Kasumi-1 (cell line): ENCODE measurements around the gene DLGAP4.
A peak's percentile ranks its signal among the peaks of the same experiment; 100 is the strongest.

ENCODE experiments used
- DNase-seq, 2 experiments: peaks; one replicate each; lab custom pipeline; 2025; lab: John Stamatoyannopoulos, UW

DLGAP4 gene

DNA sequence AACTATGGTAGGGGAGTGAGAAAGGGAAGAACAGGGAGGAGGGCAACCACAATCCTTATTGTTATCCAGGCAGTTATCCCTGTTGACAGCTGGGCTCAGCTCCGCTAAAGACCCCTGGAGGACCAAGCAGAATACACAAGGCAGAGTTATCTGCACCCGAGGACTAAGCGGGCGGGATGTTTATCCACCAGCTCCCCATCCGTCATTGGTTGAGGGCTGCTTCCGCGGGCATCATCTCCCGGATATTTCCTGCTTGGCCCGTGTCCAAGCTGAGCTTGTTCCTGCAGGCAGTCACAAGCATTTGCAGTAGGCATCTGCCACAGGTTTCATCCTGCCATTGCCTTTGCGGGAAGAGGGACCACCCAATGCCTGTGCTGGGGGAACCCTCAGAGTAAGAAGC is 102.1 kb downstream of the DLGAP4 start:
- no peak for DNase-seq

DNA sequence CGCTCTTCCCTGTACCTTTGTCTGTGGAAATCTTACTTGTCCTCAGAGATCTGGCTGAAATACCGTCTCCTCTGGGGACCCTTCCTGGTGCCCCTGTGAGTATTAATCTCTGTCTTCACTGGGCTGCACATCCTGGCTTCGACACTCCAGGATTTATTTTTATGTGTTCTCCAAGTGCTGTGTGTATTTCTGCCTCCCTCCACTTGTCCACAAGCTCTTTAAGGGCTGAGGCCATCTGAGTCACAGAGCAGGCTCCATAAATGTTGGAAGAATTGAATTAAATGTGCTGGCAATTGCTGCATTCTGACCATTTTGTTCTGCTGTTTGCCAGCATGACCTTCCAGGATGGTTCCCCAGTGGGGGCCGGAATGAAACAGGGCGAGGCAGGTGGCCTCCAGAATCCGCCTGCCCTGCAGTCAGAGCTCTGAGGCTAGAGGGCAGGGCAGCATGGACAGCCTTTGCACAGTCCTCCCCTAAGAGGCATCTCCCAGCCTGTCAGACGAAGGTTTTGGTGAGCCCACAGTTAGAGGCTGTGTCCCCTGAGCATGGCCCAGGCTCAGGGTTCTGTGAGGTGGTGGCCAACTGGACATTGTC is 105.8 kb downstream of the DLGAP4 start:
- no peak for DNase-seq

DNA sequence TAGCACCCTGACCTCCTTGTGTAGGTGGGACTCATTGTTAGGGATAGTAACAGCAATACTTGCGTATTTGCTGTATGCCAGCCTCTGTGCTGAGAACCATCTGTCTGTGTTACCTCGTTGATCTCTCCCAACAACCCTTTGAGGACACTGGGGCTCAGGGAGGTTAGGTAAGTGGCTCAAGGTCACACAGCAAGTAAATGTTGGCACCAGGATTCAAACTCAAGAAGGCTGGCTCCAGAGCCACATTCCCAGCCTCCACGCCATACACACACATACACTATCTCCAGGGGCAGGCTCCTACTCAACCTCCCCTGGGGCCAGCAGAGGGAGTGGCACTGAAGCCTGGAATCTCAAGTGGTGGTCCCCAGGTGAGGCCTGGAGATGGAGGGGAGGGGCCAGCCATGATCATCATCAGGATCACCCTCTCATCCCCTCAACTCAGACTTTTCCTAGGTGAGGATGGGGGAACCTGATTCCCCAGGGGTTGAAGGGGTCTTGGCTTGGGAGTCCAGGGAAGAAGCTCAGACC is 109.4 kb downstream of the DLGAP4 start:
- DNase-seq = no peak

DNA sequence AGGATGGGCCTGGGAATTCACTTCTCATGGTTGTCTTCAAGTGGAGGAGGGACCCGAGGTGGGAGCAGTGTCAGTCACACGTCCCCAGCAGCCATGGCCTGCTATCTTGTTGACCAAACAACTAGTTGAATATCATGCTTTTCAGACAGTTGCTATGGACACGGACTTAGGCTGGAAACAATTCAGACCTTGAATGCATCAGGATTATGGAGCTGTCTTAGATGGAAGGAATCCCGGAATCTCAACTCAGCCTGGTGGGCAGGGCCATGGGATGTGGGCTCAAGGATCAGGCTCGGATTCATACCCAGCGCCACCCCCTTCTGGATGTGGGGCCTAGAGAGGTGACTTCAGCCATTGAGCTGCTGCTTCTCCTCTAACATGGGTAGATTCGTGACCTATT is 112.6 kb downstream of the DLGAP4 start:
- DNase-seq = no peak

DNA sequence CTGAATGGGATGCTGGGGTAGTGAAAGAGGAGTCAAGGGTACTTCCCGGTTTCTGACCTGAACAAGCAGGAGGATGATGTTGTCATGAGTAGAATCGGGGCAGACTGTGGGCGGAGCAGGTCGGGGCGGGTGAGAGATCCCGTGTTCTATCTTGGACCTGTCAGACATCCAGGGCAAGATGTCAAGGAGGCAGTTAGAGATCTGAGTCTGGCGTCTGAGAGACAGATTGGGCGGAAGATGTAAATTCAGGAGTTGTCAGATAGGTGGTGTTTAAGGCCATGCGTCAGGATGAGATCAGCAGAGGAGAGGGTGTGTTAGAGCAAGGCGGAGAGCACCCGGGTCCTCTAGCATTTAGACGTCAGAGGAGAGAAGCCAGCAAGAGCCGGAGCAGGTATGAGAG is 115.5 kb downstream of the DLGAP4 start:
- DNase-seq = no peak

DNA sequence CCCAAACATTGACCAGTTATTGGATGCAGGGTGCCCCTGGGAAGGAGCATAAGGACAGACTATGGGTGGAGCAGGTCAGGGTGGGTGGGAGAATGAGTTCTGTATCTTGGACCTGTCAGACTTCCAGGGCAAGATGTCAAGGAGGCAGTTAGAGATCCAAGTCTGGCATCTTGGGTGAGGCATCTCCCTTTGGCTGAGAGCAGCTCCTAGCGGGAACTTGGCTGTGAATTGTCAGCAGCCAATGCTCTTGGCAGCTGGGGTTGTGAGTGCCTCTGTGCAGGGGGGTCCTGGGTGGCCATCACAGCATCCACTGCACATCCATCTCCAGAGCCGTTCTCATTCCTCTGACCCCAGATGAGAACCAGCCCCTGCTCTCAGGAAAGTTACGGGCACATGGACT is 118.2 kb downstream of the DLGAP4 start:
- no peak for DNase-seq

DNA sequence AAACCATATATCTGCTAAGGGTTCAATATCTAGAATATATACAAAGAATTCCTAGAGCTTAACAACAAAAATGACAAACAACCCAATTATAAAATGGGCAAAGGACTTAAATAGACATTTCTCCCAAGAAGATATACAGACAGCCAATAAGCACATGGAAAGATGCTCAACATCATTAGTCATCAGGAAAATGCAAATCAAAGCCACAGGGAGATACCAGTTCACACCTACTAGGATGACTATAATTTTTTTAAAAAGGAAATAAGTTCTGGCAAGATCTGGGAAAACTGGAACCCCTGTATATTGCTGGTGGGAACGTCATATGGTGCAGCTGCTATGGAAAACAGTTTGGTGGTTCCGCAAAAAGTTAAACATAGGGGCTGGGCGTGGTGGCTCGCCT is 119.0 kb downstream of the DLGAP4 start:
- no peak for DNase-seq

DNA sequence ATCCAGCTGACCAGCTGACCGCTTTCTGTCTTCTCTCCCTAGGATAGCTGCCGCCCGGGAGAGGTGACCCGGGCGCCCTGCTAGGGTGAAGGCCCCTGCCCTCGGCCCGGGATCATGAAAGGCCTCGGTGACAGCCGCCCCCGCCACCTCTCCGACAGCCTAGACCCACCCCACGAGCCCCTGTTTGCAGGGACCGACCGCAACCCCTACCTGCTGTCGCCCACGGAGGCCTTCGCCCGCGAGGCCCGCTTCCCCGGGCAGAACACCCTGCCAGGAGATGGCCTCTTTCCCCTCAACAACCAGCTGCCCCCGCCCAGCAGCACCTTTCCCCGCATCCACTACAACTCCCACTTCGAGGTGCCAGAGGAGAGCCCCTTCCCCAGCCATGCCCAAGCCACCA is 125.5 kb downstream of the DLGAP4 start:
- DNase-seq = no peak

DNA sequence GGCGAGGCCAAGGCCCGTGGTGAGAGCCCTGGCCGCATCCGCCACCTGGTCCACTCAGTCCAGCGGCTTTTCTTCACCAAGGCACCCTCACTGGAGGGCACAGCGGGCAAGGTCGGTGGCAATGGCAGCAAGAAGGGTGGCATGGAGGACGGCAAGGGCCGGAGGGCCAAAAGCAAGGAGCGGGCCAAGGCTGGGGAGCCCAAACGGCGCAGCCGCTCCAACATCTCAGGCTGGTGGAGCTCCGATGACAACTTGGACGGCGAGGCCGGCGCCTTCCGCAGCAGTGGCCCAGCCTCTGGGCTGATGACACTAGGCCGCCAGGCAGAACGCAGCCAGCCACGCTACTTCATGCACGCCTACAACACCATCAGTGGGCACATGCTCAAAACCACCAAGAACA is 126.0 kb downstream of the DLGAP4 start:
- DNase-seq = no peak

DNA sequence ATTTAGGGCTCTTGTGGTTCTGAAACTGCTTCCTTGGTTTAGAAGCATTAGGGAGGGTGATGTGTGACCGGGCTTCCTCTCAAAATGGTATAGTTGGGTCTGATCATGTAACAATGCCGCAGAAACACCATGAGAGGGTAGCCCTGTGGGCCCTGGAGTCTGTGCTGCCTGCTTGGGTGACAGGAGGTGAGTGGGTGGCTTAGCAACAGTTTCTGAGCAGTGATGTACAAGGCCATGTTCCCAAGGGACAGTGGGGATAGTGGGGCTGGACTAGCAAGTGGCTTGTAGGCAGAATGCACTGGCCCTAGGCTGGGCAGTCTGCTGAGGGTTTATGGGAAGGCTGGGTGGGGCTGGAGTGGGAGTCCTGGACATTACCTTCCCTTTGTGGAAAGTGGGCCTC is 128.2 kb downstream of the DLGAP4 start:
- DNase-seq = no peak

DNA sequence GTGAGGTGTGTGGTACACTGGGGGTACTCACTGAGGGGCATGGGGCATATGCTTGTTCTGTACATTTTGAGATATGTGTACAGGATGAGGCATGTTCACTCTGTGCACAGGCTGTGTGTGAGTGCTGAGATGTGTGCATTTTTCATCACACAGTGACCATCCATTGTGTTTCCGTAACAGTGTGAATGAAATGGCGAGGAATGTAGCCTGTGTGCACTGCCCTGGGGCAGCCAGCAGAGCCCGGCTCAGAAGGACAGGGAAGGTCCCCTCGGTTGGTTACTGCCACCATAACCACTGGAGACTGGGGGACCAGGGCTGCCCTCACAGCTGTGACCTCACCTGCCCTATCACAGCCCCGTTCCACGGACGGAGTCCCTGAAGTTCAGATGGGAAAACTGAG is 129.0 kb downstream of the DLGAP4 start:
- DNase-seq = no peak

DNA sequence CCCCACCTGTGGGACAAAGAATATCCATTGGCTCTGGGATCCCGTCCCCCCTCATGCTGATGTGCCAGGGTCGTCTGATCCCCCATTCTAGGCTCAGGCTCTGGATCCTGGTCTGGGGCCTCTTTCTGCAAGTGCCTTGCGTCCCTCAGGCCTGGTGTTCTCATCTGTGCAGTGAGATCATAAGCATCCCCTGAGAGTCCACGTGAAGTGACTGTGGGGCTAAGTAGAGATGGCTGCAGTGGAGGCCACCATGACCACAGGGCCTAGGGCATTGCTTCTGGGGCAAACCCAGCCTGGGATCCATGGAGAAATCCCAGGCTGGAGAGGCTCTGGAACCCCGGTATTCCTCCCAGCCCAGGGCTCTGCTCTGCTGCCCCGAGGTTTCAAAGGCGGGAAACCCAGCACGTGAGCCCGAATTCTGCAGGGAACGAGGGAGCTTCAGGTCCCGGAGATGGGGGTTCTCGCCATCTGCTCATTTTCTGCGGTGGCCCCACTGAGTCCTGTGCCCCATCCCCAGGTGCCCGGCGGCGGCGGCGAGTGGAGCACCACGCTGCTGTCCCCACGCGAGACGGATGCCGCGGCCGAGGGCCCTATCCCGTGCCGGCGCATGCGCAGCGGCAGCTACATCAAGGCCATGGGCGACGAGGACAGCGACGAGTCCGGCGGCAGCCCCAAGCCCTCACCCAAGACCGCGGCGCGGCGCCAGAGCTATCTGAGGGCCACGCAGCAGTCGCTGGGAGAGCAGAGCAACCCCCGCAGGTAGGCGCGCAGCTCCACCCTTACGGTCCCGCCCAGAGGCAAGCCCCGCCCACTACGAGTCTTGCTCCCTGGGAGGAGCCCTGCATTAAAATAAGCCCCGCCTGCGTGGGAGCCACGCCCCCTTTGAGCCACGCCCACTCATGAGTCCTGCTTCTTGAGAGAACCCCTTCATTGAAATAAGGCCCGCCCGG is 129.7 kb downstream of the DLGAP4 start:
- no peak for DNase-seq

DNA sequence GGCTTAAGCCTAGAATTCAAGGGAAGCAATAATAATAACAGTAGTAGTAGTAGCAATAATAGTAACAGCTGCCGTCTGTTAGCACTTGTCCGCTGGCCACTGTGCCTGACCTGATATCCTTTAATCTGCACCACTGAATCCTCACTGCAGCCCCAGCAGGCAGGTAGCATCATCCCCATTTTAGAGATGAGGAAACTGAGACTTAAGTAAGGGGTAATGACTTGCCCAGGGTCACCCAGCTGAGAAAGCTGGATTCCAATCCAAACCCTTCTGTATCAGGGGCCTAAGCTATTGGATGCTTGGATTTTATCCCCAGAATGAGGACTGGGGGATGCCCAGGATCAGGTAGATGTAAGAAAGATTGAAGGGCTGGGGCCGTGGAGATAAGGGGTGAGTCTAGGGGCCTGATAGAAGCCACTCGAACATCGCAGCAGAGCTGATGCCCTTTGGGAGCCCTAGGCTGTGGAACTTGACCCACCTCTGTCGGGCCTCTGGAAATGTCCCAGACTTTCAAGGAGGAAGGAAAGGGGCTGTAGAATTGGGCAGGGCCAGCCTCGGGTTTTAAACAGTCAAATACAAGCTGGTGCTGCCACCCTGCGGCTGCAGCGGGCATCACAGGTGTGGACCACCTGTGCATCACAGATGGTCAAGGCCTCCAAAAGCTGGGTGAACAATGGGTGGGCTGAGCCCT is 133.0 kb downstream of the DLGAP4 start:
- DNase-seq = peak; percentile 49 to 56

DNA sequence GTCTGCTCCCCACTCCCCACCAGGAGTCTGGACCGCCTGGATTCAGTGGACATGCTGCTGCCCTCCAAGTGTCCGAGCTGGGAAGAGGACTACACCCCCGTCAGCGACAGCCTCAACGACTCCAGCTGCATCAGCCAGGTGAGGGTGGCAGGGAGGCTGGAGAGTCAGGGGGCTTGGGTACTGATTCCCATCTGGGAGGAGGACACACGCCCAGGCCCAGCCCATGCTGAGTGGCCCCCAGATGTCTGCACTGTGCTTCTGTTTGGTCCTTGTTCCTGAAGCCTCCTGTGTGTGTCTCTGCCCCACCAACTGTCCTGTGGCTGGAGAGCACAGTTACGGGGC is 133.6 kb downstream of the DLGAP4 start:
- no peak for DNase-seq

DNA sequence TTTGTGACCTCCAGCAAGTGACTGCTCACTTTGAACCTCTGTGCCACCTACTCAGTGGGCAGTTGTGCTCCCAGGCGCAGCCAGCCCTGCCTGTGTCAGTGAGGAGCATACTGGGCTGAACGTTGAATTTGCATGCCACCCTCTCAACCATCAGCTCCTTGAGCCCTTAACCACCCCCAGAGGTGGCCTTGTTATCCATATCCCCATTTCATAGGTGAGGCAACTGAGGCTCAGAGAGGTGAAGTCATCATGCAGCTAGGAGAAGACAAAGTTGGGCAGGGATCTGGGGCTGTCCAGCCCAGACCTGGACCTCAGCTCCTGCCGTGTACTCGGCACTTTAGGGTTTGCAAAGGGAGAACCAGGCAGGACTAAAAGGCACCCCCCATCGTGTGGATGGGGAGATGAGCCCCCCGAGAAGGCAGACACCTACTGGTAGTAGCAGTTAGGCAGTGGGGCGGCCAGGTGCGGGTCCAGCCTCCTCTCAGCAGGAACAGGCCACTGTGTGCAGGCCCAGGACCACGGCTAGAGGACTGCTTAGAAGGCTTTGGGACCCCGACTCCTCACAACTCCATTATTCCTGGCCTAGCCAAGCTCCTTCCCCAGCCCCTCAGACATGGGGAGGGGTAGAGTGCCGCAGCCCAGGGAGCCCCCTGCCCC is 134.4 kb downstream of the DLGAP4 start:
- no peak for DNase-seq

DNA sequence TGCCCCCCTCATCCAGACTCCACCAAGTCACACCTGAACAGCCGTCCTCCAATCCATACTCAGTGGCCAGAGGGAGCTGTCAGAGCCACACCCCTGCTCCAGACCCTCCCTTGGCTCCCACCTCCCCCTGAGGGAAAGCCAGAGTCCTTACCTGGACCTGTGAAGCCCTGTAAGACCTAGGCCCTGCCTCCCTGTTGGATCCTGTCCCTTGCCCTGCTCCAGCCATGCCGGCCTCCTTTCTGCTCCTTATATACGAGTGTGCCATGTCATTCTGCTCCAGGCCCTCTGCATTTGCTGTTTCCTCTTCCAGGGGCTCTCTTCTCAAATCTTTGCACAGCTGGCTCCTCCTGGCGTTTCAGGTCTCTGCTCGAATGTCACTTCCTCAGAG is 134.9 kb downstream of the DLGAP4 start:
- DNase-seq = peak in 1 of 2 experiments; percentile 34

DNA sequence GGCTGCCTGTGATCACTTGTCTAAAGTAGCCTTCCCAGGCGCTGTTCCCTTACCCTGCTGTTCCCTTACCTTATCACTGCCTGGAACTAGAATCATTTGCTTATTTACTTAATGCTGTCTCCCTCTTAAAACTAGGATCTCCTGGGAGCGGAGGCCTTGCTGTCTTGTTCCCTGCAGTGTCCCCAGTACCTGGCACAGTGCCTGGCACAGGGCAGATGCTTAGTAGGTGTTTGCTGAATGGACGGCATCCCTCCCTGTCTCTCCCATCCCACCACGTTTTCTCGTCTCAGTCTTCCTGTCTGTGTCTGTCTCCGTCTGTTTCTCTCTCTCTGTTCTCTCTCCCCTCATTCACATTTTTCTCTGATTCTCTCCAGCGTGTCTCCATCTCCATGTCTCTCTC is 135.3 kb downstream of the DLGAP4 start:
- no peak for DNase-seq

DNA sequence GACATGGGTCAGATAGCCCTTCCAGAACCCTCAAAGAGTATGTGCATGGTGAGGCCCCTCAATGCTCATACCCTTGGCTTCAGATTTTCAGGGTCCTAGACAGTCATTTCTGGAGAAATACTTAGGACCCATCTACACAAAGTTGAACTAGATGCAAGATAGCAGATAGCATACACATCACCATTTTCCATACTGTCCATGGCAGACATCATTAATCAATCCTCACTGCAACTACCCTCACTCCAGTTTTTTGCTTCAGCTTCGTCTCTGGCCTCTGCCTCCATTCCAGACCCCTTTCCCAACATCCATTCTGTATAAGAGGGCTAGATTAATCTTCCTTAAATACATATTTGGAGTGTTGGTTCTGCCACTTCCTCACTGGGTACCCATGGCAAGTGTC is 139.7 kb downstream of the DLGAP4 start:
- no peak for DNase-seq

DNA sequence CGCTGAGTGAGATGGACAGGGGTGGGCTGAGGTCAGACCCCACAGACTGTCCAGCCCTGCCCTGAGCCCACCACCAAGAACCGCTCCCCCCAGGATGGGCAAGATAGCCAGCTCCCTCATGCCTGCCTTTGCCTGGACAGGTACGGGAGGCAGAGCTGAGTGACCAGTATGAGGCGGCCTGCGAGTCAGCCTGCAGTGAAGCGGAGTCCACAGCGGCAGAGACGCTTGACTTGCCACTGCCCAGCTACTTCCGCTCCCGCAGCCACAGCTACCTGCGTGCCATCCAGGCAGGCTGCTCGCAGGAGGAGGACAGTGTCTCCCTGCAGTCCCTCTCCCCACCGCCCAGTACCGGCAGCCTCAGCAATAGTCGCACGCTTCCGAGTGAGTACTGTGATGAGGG is 140.4 kb downstream of the DLGAP4 start:
- no peak for DNase-seq

DNA sequence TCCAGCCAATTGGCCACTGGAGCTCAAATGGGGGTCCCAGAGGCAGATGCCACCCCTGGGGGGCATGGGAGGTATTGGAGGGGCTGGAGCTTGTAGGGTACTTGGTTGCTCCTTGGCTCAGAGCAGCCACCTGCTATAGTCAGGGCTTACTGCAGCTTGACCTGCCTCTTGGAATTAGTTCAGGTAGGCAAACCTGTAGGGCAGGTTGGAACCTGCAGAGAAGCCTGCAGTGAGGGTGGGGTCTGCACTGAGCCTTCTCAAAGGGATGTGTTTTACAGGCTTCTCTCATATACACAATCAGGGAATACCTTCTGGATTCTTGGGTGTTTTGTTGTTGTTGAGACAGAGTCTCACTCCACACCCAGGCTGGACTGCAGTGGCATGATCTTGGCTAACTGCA is 141.0 kb downstream of the DLGAP4 start:
- DNase-seq = no peak

DNA sequence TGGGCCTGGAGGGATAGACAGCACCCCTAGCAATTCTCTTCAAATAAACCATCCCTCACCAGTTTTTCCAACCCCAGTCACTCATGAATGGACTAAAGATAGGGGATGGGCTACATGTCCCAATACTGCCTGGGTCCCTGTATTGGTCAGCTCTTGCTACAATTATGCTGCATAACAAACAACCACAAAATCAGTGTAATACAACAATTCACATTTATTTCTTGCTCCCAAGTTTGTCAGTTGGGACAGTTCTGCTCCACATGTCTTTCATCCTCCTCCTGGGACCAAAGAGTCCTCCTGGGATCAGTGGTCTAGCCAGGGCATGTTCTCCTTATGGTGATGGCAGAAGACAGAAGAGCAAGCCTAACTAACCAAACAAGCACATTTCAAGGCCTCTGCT is 143.5 kb downstream of the DLGAP4 start:
- no peak for DNase-seq

DNA sequence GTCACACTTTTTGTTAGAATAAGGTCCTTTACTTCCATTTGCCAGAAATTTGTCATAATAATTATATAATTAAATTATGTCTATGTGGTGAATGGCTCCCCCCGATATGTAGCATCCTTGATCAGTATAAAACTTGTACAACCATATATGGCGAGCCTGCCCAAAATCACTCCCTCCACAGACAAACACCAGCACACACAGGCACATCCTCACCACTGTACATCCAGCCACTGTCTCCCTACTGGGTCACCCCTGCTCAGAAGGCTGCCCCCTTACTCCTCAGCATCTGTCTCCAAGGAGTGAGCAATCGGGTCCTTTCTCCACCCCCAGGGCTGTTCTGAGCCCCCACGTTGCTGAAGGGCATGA is 148.2 kb downstream of the DLGAP4 start:
- DNase-seq = no peak
